ENCODE data around the gene NOS2. TPM values are rescaled to one million over a fixed set of nuclear protein-coding genes. Genes with fewer than 3 reads are reported as not detected.
"Not testable (repeated sequence)": the region's sequence is repeated elsewhere in the genome, so short reads cannot be mapped to it uniquely, and the experiment has no call there.

Gene NOS2
- 1.2 TPM in 1 of 2 replicates, not detected in the other for total RNA-seq (2014; rRNA removed; shearing (Covaris generic); ENCODE audit: low replicate concordance)

- DNase-seq (ENCODE audit: low read depth), result no peak
- in situ Hi-C loops (cut with HindIII; ENCODE audit: low pct_unique_long_range_greater_than_20kb, low sequenced_read_pairs), result no loop called here
These were observed at the start of gene NOS2 for GRCh38 chr17:27800522-27800921. Gene NOS2 (minus strand): TSS chr17:27800529. CDS start chr17:27798809, 1,720 bp downstream.

GRCh38 chr17:27849474-27850185 lies 49.3 kb upstream of the NOS2 start:
- no peak for DNase-seq (ENCODE audit: low read depth)
- in situ Hi-C loops (cut with HindIII; ENCODE audit: low pct_unique_long_range_greater_than_20kb, low sequenced_read_pairs), result no loop called here

- DNase-seq (ENCODE audit: low read depth), result no peak
- in situ Hi-C loops (cut with HindIII; ENCODE audit: low pct_unique_long_range_greater_than_20kb, low sequenced_read_pairs), result no loop called here
These were observed 48.6 kb upstream of the NOS2 start for GRCh38 chr17:27848931-27849330.

- in situ Hi-C loops (cut with HindIII; ENCODE audit: low pct_unique_long_range_greater_than_20kb, low sequenced_read_pairs); DNase-seq (ENCODE audit: low read depth): not testable (repeated sequence)
These were observed 46.5 kb upstream of the NOS2 start for GRCh38 chr17:27846808-27847307.

- no peak for DNase-seq (ENCODE audit: low read depth)
- in situ Hi-C loops (cut with HindIII; ENCODE audit: low pct_unique_long_range_greater_than_20kb, low sequenced_read_pairs), result no loop called here
These were observed 45.8 kb upstream of the NOS2 start for GRCh38 chr17:27846042-27846655.

DNA sequence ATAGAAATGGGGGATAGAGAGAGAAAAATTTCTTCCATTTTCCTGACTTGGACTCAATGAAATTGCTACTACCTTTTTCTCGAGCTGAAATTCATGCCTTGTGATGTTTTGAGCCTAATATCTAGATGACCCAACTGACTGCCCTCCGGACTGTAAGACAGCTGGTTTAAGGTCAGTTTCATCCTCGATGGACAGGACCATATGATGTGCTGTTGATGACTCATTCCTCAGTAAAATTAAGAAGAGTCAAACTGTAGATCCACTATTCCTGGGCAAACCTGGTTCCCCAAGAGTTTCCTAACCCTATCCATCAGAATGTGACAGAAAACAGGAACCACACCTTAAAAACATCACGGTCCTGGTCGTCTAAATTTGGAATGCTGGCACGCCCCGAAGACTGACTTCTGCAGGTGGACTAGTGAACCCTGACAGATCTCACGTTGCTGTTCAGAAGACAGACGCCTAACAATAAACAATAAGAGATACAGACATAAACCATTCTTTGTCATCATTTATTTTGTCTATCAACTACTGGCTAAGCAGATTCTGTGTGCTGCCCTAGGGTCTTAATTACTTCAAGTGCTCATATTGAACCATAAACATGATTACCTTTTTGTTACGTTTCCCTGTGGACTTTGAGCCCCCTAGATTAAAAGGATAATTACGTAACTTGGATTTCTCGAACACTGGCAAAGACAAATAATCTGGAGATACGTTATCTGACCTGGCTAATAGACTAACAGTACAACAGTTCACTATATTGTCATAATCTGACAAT lies 45.1 kb upstream of the NOS2 start:
- in situ Hi-C loops (cut with HindIII; ENCODE audit: low pct_unique_long_range_greater_than_20kb, low sequenced_read_pairs), result no loop called here
- no peak for DNase-seq (ENCODE audit: low read depth)

DNA sequence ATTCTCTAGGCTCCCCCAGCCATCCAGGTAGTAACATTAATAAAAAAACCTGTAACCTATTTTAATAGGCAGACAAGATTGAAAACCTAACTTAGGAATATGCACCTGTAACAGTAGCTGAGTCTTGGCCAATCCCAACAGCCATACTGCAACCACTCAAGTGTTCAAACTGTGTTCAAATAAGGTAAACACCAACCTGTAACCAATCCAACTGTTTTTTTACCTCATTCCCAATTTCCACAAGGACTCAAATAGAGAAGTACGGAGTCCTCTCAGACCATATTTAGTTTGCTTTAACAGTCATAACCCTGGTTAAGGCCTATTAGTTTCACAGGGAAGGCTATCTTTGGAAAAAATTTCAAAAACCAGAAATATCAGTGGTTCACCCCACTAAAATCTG lies 40.4 kb upstream of the NOS2 start:
- DNase-seq (ENCODE audit: low read depth), result no peak
- in situ Hi-C loops (cut with HindIII; ENCODE audit: low pct_unique_long_range_greater_than_20kb, low sequenced_read_pairs), result no loop called here

DNA sequence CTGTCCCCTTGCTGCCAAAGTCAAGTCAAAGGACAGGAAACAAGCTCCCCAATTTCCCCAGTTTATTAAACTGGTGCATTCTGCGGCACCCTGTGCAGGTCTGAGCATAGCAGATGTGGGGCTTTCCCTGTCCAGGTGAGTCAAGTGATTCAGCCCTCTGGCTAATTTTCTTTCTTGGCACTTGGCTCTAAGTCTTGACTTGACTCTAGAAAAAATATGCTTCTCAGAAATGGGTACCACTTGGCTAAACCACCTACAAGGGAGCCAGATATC lies 40.0 kb upstream of the NOS2 start:
- DNase-seq (ENCODE audit: low read depth); in situ Hi-C loops (cut with HindIII; ENCODE audit: low pct_unique_long_range_greater_than_20kb, low sequenced_read_pairs): not testable (repeated sequence)

- in situ Hi-C loops (cut with HindIII; ENCODE audit: low pct_unique_long_range_greater_than_20kb, low sequenced_read_pairs); DNase-seq (ENCODE audit: low read depth): not testable (repeated sequence)
These were observed 39.5 kb upstream of the NOS2 start for GRCh38 chr17:27839571-27840405.

DNA sequence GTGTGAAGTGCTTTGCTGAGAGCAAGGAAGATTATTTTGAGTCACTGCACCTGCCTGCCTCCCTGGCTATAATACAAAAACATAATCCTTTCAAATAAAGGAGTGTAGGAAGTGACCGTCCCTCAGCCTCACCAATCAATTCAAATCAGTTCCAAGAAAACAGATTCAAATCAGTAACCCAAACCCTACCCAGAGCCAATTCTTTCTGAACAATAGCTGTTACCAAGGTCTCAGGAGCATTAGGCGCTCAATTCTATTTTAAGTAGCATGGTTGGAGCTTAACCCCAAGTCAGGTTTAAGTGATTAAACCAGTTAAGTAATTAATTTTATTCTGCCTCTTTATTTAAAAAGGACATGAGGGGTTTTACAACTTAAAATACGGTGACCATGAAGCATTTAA lies 38.3 kb upstream of the NOS2 start:
- DNase-seq (ENCODE audit: low read depth); in situ Hi-C loops (cut with HindIII; ENCODE audit: low pct_unique_long_range_greater_than_20kb, low sequenced_read_pairs): not testable (repeated sequence)

DNA sequence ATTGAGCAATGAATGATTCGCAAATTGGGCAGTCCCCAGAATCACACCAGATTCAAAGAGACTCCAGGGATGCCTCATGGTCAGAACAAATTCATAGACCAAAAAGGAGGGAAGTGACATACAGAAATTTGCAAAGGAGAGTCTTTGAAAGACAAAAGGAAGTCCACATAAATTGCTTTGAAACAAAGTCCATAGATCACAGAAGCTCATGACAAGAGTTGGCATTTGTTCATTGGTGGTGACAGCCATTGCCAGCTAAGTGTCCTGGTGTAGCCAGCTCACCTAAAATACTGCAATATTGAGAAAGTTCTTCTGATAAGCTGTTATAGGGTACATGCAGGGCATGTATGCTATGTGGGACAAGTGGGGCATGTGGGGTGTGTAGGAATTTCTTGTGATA lies 37.4 kb upstream of the NOS2 start:
- in situ Hi-C loops (cut with HindIII; ENCODE audit: low pct_unique_long_range_greater_than_20kb, low sequenced_read_pairs); DNase-seq (ENCODE audit: low read depth): not testable (repeated sequence)

DNA sequence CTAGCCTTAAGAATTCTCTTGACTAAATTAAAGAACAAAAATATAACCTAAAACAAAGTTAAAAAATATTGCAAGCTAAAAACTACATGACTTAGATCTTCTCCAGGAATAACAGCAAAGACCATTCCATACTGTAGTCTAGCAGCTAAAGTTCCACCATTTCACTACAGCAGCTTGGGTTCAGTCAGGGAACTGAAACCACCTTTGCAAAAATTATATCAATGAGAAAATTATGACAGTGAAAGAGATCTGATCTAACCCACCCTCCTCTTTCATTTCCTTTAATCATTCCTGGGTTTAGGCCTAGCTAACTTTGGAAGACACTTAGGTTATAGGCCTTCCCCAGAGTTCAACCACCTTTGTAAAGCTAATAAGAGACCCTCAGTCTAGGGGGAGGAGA lies 36.3 kb upstream of the NOS2 start:
- DNase-seq (ENCODE audit: low read depth), result no peak

GRCh38 chr17:27834571-27834970 lies 34.2 kb upstream of the NOS2 start:
- no peak for DNase-seq (ENCODE audit: low read depth)
- in situ Hi-C loops (cut with HindIII; ENCODE audit: low pct_unique_long_range_greater_than_20kb, low sequenced_read_pairs), result no loop called here

More for the DNA sequence above, 36.3 kb upstream of the NOS2 start:
- in situ Hi-C loops (cut with HindIII; ENCODE audit: low pct_unique_long_range_greater_than_20kb, low sequenced_read_pairs), result no loop called here

DNA sequence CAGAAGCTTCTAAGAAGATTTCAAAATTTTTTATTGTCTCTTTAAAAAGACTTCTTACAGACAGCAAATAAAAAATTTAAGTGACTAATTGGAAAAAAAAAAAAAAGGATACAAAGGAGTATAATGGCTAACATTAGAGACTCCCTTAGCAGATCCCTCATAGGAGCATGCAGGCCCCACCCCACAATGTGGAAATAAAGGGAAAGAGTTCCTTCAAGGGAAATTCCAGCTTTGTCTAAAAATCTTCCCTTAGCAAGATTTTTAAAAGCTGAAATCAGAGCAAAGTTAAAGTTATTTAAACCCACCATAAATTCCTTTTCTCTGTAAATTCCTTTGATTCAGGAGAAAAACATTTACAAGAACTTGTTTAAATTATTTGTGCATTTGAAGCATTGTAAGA lies 32.5 kb upstream of the NOS2 start:
- DNase-seq (ENCODE audit: low read depth), result no peak
- in situ Hi-C loops (cut with HindIII; ENCODE audit: low pct_unique_long_range_greater_than_20kb, low sequenced_read_pairs), result no loop called here

- DNase-seq (ENCODE audit: low read depth); in situ Hi-C loops (cut with HindIII; ENCODE audit: low pct_unique_long_range_greater_than_20kb, low sequenced_read_pairs): not testable (repeated sequence)
These were observed 29.6 kb upstream of the NOS2 start for GRCh38 chr17:27829888-27830287.

GRCh38 chr17:27829143-27829711 lies 28.9 kb upstream of the NOS2 start:
- in situ Hi-C loops (cut with HindIII; ENCODE audit: low pct_unique_long_range_greater_than_20kb, low sequenced_read_pairs); DNase-seq (ENCODE audit: low read depth): not testable (repeated sequence)

DNA sequence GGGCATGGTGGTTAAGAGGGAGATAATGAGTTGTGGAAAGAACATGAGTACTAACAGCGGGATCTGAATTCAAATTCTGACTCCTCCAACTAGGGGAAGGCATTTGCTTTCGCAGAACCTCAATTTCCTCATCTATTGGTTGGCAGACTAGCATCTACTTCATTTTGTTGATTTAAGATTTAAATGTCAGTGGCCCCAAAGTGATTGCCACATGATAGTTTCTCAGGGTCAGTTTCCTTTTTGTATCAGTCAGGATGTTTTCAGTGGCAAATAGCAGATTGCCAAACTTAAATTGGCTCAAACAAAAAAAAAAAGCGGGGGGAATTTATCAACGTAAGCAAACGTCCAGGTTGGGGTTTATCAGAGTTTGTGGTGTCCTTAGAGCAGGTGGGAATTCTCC lies 25.1 kb upstream of the NOS2 start:
- in situ Hi-C loops (cut with HindIII; ENCODE audit: low pct_unique_long_range_greater_than_20kb, low sequenced_read_pairs), result no loop called here
- no peak for DNase-seq (ENCODE audit: low read depth)

DNA sequence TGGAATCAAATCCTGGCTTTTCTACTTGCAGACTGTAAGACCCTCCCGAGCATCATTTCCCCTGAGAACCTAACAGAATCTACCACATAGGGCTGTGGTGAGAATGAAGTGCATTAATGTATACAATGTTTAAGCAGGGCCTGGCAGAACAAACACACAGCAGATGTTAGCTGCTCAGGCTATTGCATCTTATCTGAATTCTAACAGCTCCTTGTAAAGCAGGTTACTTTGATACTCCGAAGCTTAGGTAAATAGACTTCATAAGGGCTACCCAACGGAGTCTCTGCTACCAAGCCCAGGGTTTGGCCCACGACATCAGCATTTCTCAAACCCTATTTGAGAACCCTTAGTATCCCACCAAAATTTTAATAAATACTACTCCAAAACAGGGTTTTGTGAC lies 24.4 kb upstream of the NOS2 start:
- in situ Hi-C loops (cut with HindIII; ENCODE audit: low pct_unique_long_range_greater_than_20kb, low sequenced_read_pairs), result no loop called here
- DNase-seq (ENCODE audit: low read depth), result no peak

Data from Caki2 (cell line).